Measurements from ENCODE around the gene SHISAL2B.
"Not testable (repeated sequence)": the region's sequence is repeated elsewhere in the genome, so short reads cannot be mapped to it uniquely, and the experiment has no call there.

SHISAL2B gene

GRCh38 chr5:64700765-64701164 lies 10.5 kb downstream of the SHISAL2B start:
- no peak for DNase-seq (ENCODE audit: low spot score)

- DNase-seq (ENCODE audit: low spot score) = not testable (repeated sequence)
These were observed 15.8 kb downstream of the SHISAL2B start for GRCh38 chr5:64706074-64706473.

- no peak for DNase-seq (ENCODE audit: low spot score)
These were observed 16.9 kb downstream of the SHISAL2B start for GRCh38 chr5:64707191-64707590.

GRCh38 chr5:64714495-64714894 lies 24.2 kb downstream of the SHISAL2B start:
- DNase-seq (ENCODE audit: low spot score) = not testable (repeated sequence)

GRCh38 chr5:64722588-64722987 lies 32.3 kb downstream of the SHISAL2B start:
- DNase-seq (ENCODE audit: low spot score) = no peak

- no peak for DNase-seq (ENCODE audit: low spot score)
These were observed 36.8 kb downstream of the SHISAL2B start for GRCh38 chr5:64727150-64727549.

- no peak for DNase-seq (ENCODE audit: low spot score)
These were observed 52.1 kb downstream of the SHISAL2B start for GRCh38 chr5:64742411-64742810.

GRCh38 chr5:64742821-64743220 lies 52.5 kb downstream of the SHISAL2B start:
- DNase-seq (ENCODE audit: low spot score) = no peak

GRCh38 chr5:64744914-64745313 lies 54.6 kb downstream of the SHISAL2B start:
- no peak for DNase-seq (ENCODE audit: low spot score)

- DNase-seq (ENCODE audit: low spot score) = no peak
These were observed 56.1 kb downstream of the SHISAL2B start for GRCh38 chr5:64746446-64746845.

- no peak for DNase-seq (ENCODE audit: low spot score)
These were observed 59.1 kb downstream of the SHISAL2B start for GRCh38 chr5:64749385-64749784.

GRCh38 chr5:64754066-64754465 lies 63.8 kb downstream of the SHISAL2B start:
- DNase-seq (ENCODE audit: low spot score) = no peak

GRCh38 chr5:64758901-64759300 lies 68.6 kb downstream of the SHISAL2B start:
- no peak for DNase-seq (ENCODE audit: low spot score)

- peak; percentile 43 for DNase-seq (ENCODE audit: low spot score)
These were observed 69.8 kb downstream of the SHISAL2B start for GRCh38 chr5:64759960-64760660.

- DNase-seq (ENCODE audit: low spot score) = no peak
These were observed 73.7 kb downstream of the SHISAL2B start for GRCh38 chr5:64763948-64764503.

- DNase-seq (ENCODE audit: low spot score) = no peak
These were observed 75.7 kb downstream of the SHISAL2B start for GRCh38 chr5:64765804-64766504.

GRCh38 chr5:64766941-64767340 lies 76.6 kb downstream of the SHISAL2B start:
- DNase-seq (ENCODE audit: low spot score) = no peak

Data from pons (tissue), 1 donor.